Adrenal gland (tissue), 5 donors: ENCODE measurements around the gene TMEM100.

Source experiments
- CTCF ChIP-seq, 6 experiments: fragments of 450-650 bp in 4 of 6; fragments of 200-600 bp in 2 of 6; sonication (generic) in 1 of 6; IDR thresholded peaks; 1 replicate in 5 of 6; 2 replicates in 1 of 6; pipeline versions ENCODE4 v1.5.1 to v1.8.0; 2016 to 2021; ENCODE audit warnings: antibody characterized with exemption in 6 of 6, mild to moderate bottlenecking in 2 of 6, moderate library complexity in 1 of 6
- POLR2A ChIP-seq, 2 donors: fragments of 450-650 bp; IDR thresholded peaks; one replicate each; pipeline ENCODE4 v1.6.1; 2017; ENCODE audit warnings: antibody characterized with exemption in 2 of 2, mild to moderate bottlenecking in 2 of 2, moderate library complexity in 1 of 2
- donor health status: DM: no; HTN: no; CAD: no.

GRCh38 chr17:55729484-55729883, 6.8 kb upstream of the TMEM100 start:
- TF ChIP-seq POLR2A (IDR thresholded peaks at IDR 0.05) (no peak), CTCF (IDR thresholded peaks at IDR 0.05) (no peak)
